Neuronal stem cell (in vitro differentiated cells): ENCODE results near the gene DACT2.

Source experiments
- DNase-seq: peaks from one replicate; pipeline ENCODE4 v3.0.0-alpha.2; 2013; ENCODE audit warnings: low spot score
- H2AFZ ChIP-seq: one replicate; pipeline ENCODE4 v1.6.1; 2013; ENCODE audit warnings: mild to moderate bottlenecking, low read length, inconsistent platforms
- H2AK5ac ChIP-seq: 2 replicates; pipeline ENCODE4 v1.6.1; 2013; ENCODE audit warnings: low read depth, mild to moderate bottlenecking, inconsistent platforms, low read length, moderate library complexity, mixed read lengths
- H2BK120ac ChIP-seq: 2 replicates; pipeline ENCODE4 v1.6.1; 2013; ENCODE audit warnings: low read depth, mild to moderate bottlenecking, inconsistent platforms, low read length, moderate library complexity, mixed read lengths
- H2BK12ac ChIP-seq: one replicate; pipeline ENCODE4 v1.6.1; 2013; ENCODE audit warnings: low read length, inconsistent platforms
- H2BK15ac ChIP-seq: 2 replicates; pipeline ENCODE4 v1.6.1; 2013; ENCODE audit warnings: mild to moderate bottlenecking, low read length, inconsistent platforms, mixed read lengths
- H2BK5ac ChIP-seq: one replicate; pipeline ENCODE4 v1.6.1; 2013; ENCODE audit warnings: inconsistent platforms, mild to moderate bottlenecking, low read length, moderate library complexity
- H3K14ac ChIP-seq: one replicate; pipeline ENCODE4 v1.6.1; 2013; ENCODE audit warnings: low read length, inconsistent platforms
- H3K18ac ChIP-seq: 2 replicates; pipeline ENCODE4 v1.6.1; 2013; ENCODE audit warnings: low read length, inconsistent platforms
- H3K23ac ChIP-seq: 2 replicates; pipeline ENCODE4 v1.6.1; 2013; ENCODE audit warnings: low read depth, mild to moderate bottlenecking, mixed read lengths, low read length, inconsistent platforms; ENCODE audit not compliant: poor library complexity
- H3K27ac ChIP-seq: replicated peaks from 3 replicates; pipeline ENCODE4 v1.5.1; 2013; ENCODE audit warnings: low read length, inconsistent platforms
- H3K27me3 ChIP-seq, 3 experiments: 2 replicates each; pipeline ENCODE4 v1.6.1; 2013; ENCODE audit warnings: low read length in 3 of 3, mild to moderate bottlenecking in 2 of 3, inconsistent platforms in 1 of 3, low read depth in 1 of 3, mixed read lengths in 1 of 3, moderate library complexity in 1 of 3; ENCODE audit not compliant: control insufficient read depth in 3 of 3, insufficient read depth in 3 of 3
- H3K36me3 ChIP-seq, 2 donors: replicated peaks in 1 of 2; 2 replicates each; pipeline ENCODE4 v1.6.1; 2013; ENCODE audit warnings: low read length in 2 of 2; ENCODE audit not compliant: control insufficient read depth in 2 of 2, insufficient read depth in 2 of 2
- H3K4ac ChIP-seq: 2 replicates; pipeline ENCODE4 v1.6.1; 2013; ENCODE audit warnings: inconsistent platforms, mild to moderate bottlenecking, low read length, moderate library complexity
- H3K4me1 ChIP-seq, 2 donors: 1 replicate in 1 of 2; 2 replicates in 1 of 2; pipeline ENCODE4 v1.6.1; 2013; ENCODE audit warnings: low read length in 2 of 2, low read depth in 1 of 2; ENCODE audit not compliant: control insufficient read depth in 2 of 2, insufficient read depth in 1 of 2
- H3K4me2 ChIP-seq: one replicate; pipeline ENCODE4 v1.6.1; 2013; ENCODE audit warnings: mild to moderate bottlenecking, low read length, inconsistent platforms; ENCODE audit not compliant: insufficient read depth, poor library complexity, severe bottlenecking
- H3K4me3 ChIP-seq, 2 donors: 2 replicates each; pipeline ENCODE4 v1.5.1; 2013; ENCODE audit warnings: low read length in 2 of 2, mild to moderate bottlenecking in 2 of 2, inconsistent platforms in 1 of 2, moderate library complexity in 1 of 2
- H3K79me1 ChIP-seq: one replicate; pipeline ENCODE4 v1.6.1; 2013; ENCODE audit warnings: low read depth, mild to moderate bottlenecking, inconsistent platforms, low read length, moderate library complexity
- H3K9ac ChIP-seq: one replicate; pipeline ENCODE4 v1.6.1; 2013; ENCODE audit warnings: mild to moderate bottlenecking, low read depth, low read length, inconsistent platforms; ENCODE audit not compliant: poor library complexity
- H3K9me3 ChIP-seq, 2 donors: replicated peaks in 1 of 2; 2 replicates each; pipeline versions ENCODE3 to v1.6.1; 2013; ENCODE audit warnings: low read length in 2 of 2, mild to moderate bottlenecking in 2 of 2, inconsistent platforms in 1 of 2, low read depth in 1 of 2, mixed read lengths in 1 of 2, moderate library complexity in 1 of 2; ENCODE audit not compliant: control insufficient read depth in 2 of 2, insufficient read depth in 1 of 2
- H4K8ac ChIP-seq: one replicate; pipeline ENCODE4 v1.6.1; 2013; ENCODE audit warnings: low read depth, mild to moderate bottlenecking, inconsistent platforms, low read length, moderate library complexity
- H4K91ac ChIP-seq: one replicate; pipeline ENCODE4 v1.6.1; 2013; ENCODE audit warnings: low read length, low read depth, mild to moderate bottlenecking, inconsistent platforms; ENCODE audit not compliant: poor library complexity
- WGBS, 2 donors: extraction: QIAGEN DNeasy Blood & Tissue Kit; methylation state at CpG; one replicate each; pipeline ENCODE4 v1.1.7; 2013; ENCODE audit warnings: missing lambda C conversion rate in 2 of 2, mixed read lengths in 1 of 2; ENCODE audit not compliant: insufficient read length in 2 of 2, insufficient replicate concordance in 1 of 2; ENCODE audit errors: extremely low coverage in 2 of 2; 5-methylcytosine and 5-hydroxymethylcytosine counted together

The DACT2 gene

DNA sequence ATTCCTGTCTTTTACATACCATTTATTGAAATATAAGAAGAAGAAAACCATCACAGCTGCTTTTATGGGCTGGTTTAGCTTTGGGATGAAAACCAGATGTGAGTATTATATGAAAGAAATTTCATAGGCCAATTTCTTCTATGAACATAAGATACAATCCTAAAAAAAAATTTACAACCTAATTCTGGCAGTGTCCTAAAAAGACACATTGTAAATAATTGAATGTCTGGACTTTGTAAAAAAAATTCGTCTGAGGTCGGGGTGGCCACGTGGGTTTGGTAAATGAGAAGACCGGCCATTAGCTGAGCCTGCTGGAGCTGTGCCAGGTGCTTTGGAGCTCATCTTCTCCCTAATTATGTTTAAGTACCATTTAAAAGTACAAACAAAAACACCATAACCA, 26.8 kb downstream of the DACT2 start:
- peaks cover 0 to 1% of the 10 kb centered on the region in 2 donors for H3K4me1 ChIP-seq
- no peaks in the 10 kb centered on the region for H3K27me3 ChIP-seq
- peaks cover 0 to 2% of the 10 kb centered on the region in 2 donors for H3K9me3 ChIP-seq
- H2BK120ac ChIP-seq: no peak overlapping the region
- H3K79me1 ChIP-seq: no peaks in the 10 kb centered on the region
- H3K36me3 ChIP-seq: no peaks in the 10 kb centered on the region
- no peak overlapping the region for H4K8ac ChIP-seq
- H2AK5ac ChIP-seq: no peak overlapping the region
- H3K9ac ChIP-seq: no peak overlapping the region
- no peak overlapping the region for H3K4me3 ChIP-seq
- DNase-seq: no peak
- no CpG with 5 or more reads among the region's 4 CpGs for WGBS, 2 donors
- no peak overlapping the region for H3K4me2 ChIP-seq
- no peak overlapping the region for H3K4ac ChIP-seq
- H2BK12ac ChIP-seq: no peak overlapping the region
- no peak overlapping the region for H3K14ac ChIP-seq
- no peak overlapping the region for H3K27ac ChIP-seq
- no peak overlapping the region for H3K18ac ChIP-seq
- no peak overlapping the region for H4K91ac ChIP-seq
- no peak overlapping the region for H2BK15ac ChIP-seq
- H2BK5ac ChIP-seq: no peak overlapping the region
- no peak overlapping the region for H2AFZ ChIP-seq
- H3K23ac ChIP-seq: no peak overlapping the region

DNA sequence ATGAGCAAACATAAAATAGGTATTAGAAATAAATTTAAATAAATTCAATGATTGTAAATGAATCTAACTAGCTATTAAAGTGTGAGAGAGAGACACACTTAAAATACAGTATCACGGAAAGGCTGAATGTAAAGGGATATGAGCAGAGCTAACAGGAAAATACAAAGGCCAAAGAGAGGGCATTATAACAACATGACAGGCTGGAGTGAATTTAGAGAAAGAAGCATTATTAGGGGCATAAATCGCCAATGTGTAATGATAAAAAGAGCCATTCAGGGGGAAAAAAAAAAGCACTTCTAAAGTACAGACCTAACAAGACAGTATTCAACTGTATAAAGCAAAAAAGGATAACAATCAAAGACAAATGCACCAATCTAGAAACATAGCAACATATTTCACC, 28.1 kb downstream of the DACT2 start:
- Histone ChIP-seq H3K27me3 (no peaks in the 10 kb centered on the region), H4K91ac (no peak overlapping the region), H3K18ac (no peak overlapping the region), H3K23ac (no peak overlapping the region), H3K4me1 (peaks cover 0 to 1% of the 10 kb centered on the region in 2 donors), H2BK15ac (no peak overlapping the region), H3K14ac (no peak overlapping the region), H2BK12ac (no peak overlapping the region), H4K8ac (no peak overlapping the region), H3K27ac (no peak overlapping the region), H3K36me3 (no peaks in the 10 kb centered on the region), H3K4me2 (no peak overlapping the region), H2BK5ac (no peak overlapping the region), H3K79me1 (no peaks in the 10 kb centered on the region), H3K4me3 (no peak overlapping the region), H2BK120ac (no peak overlapping the region), H2AK5ac (no peak overlapping the region), H3K9ac (no peak overlapping the region), H3K9me3 (peaks cover 0 to 2% of the 10 kb centered on the region in 2 donors), H3K4ac (no peak overlapping the region), H2AFZ (no peak overlapping the region)
- WGBS, 2 donors: no CpG with 5 or more reads among the region's 2 CpGs
- no peak for DNase-seq

DNA sequence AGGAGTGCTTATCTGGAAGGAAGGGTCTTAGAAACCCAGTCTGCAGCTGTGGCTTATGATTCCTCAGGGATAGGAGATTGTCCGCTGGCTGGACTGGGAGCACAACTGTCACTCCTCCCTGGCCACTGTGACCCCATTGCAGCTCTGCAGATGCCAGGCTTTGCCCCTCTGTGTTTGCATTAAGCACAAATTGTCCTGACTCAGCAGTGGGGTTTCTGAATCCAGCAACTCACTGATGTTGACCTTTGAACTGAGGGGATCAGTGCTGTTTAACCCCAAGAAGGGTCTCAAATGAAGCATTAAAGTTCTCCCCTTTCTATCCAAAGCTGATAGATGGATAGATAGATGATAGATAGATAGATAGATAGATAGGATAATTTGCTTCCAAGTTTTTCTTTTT, 29.5 kb downstream of the DACT2 start:
- H2AK5ac ChIP-seq: no peak overlapping the region
- no peak overlapping the region for H3K18ac ChIP-seq
- H3K27ac ChIP-seq: no peak overlapping the region
- H2AFZ ChIP-seq: no peak overlapping the region
- no peaks in the 10 kb centered on the region for H3K79me1 ChIP-seq
- H2BK15ac ChIP-seq: no peak overlapping the region
- DNase-seq: no peak
- H2BK12ac ChIP-seq: no peak overlapping the region
- peaks cover 2% of the 10 kb centered on the region in 2 donors for H3K9me3 ChIP-seq
- H4K91ac ChIP-seq: no peak overlapping the region
- no peaks in the 10 kb centered on the region for H3K36me3 ChIP-seq
- WGBS, 2 donors: no CpG with 5 or more reads among the region's 1 CpG
- no peak overlapping the region for H3K14ac ChIP-seq
- H2BK120ac ChIP-seq: no peak overlapping the region
- H3K4me1 ChIP-seq: peaks cover 0 to 1% of the 10 kb centered on the region in 2 donors
- peak overlapping the region in 1 of 2 donors; percentile 37 for H3K4me3 ChIP-seq
- H2BK5ac ChIP-seq: no peak overlapping the region
- no peak overlapping the region for H3K23ac ChIP-seq
- no peak overlapping the region for H3K4ac ChIP-seq
- no peak overlapping the region for H3K4me2 ChIP-seq
- no peak overlapping the region for H3K9ac ChIP-seq
- no peaks in the 10 kb centered on the region for H3K27me3 ChIP-seq
- no peak overlapping the region for H4K8ac ChIP-seq

DNA sequence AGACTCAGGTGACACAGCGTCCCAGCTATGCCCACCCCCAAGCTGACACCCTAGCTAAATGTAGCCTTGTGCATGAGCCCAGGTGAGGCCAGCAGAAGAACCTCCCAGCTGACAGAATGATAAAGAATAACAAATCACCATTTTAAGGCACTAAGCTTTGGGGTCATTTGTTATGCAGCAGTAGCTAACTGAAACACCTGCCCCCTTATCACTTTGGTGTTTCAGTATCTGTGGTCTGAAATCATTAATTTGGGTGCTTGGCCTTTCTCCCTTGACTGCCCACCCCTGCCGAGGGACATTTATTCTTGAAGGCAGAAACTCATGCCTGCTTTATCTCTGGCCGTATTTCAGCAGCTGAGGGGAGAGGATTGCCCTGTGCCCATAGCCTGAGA, 30.0 kb downstream of the DACT2 start:
- no peak overlapping the region for H3K4me3 ChIP-seq

More for the DNA sequence above, 30.0 kb downstream of the DACT2 start:
- H2BK15ac ChIP-seq: no peak overlapping the region
- no peak overlapping the region for H3K18ac ChIP-seq
- H4K91ac ChIP-seq: no peak overlapping the region
- no peak overlapping the region for H3K4ac ChIP-seq
- no peak for DNase-seq
- no peak overlapping the region for H3K23ac ChIP-seq
- no peak overlapping the region for H2BK120ac ChIP-seq
- H4K8ac ChIP-seq: no peak overlapping the region
- H3K9ac ChIP-seq: no peak overlapping the region
- no peak overlapping the region for H3K4me2 ChIP-seq
- WGBS, 2 donors: no CpG with 5 or more reads among the region's 3 CpGs
- H3K36me3 ChIP-seq: no peaks in the 10 kb centered on the region
- H3K27me3 ChIP-seq: no peaks in the 10 kb centered on the region
- no peaks in the 10 kb centered on the region for H3K4me1 ChIP-seq
- no peak overlapping the region for H2BK12ac ChIP-seq
- H2AFZ ChIP-seq: no peak overlapping the region
- peaks cover 2% of the 10 kb centered on the region in 2 donors for H3K9me3 ChIP-seq
- H3K14ac ChIP-seq: no peak overlapping the region
- H2AK5ac ChIP-seq: no peak overlapping the region
- H3K79me1 ChIP-seq: no peaks in the 10 kb centered on the region
- no peak overlapping the region for H2BK5ac ChIP-seq
- H3K27ac ChIP-seq: no peak overlapping the region
